ENCODE results near the gene B4GALT1.

DNA sequence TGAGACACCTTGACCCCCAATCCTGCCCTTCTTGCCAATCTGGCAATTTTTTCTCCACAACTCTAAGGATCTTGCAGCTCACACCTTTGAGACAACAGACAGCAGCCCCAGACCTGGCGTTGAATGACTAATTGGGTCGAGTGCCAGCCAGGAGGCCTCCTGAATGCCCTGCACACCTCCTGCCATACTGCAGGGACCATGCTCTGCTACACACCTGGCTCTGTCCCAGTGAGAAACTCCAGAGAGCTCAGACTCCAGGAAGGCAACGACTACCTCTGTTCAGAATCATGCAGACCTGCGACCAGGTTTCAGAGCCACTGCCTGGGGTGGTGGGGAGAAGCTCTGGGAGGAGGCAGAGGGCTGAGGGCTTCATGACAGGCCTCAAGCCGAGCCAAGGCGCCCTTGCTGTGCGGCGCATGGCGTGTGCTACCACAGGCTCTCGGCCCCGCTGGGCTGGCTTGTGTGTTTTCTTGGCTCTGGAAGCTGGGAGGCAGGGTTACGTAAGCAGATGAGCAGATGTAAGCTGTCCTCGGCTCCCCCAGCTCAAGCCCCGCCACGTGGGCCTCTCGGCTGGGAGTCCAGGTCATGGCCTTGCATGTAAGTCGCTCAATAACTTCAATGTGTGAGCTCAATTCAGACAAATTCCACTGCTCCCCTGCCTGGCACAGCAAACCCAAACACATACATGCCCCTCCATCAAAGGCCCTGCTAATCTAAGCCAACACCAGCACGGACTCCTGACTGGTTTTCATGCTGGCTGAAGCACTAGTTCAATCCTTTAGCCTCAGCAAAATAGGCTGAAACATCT, 27.5 kb downstream of the B4GALT1 start:
- TF ChIP-seq POLR2AphosphoS5 (IDR thresholded peaks at IDR 0.05; ENCODE audit: low read depth, low read length), result no peak
- no peak for TF ChIP-seq TAF1 (IDR thresholded peaks at IDR 0.05; ENCODE audit: borderline replicate concordance, insufficient read depth, low read length)

Data from PFSK-1 (cell line).